Stimulated activated CD4-positive, alpha-beta T cell treated with anti-CD3 and anti-CD28 coated beads, Interleukin-4, amount 100 ng/mL, for 1 hour (primary cell): Measurements from ENCODE around the gene SAFB.

ENCODE experiments used
- DNase-seq: peaks from one replicate; pipeline ENCODE4 v3.0.0-alpha.2; 2020

Gene SAFB

GRCh38 chr19:5622465-5623396 is at the start of gene SAFB, which contains the start of gene SAFB2:
Gene SAFB (plus strand): TSS chr19:5623083. CDS start chr19:5623206, 123 bp downstream.
Gene SAFB2 (minus strand): TSS chr19:5622776. CDS start chr19:5622715, 61 bp downstream.
- DNase-seq, result peak; percentile 99

DNA sequence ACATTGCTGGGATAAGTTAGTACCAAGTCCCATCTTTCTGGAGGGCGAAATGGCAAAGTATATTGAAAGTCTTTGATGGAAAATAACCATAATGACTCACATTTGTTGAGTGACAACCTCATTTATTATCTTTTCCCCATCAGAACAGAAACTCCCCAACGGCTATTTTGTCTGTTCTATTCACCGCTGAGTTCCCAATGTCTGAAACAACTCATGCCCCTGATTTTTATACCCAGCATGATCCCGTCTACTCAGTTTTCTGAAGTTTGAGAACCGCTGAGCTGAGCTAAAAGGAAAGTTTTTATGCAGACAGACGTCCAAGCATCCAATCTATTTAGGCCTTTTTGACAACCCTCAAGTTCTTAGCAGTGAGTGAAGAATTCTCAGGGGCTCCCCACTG is 47.3 kb upstream of the SAFB start:
- DNase-seq, result no peak

GRCh38 chr19:5578097-5578846 is 44.6 kb upstream of the SAFB start:
- peak; percentile 76 for DNase-seq

- no peak for DNase-seq
Observed at GRCh38 chr19:5579286-5579685, 43.6 kb upstream of the SAFB start.

DNA sequence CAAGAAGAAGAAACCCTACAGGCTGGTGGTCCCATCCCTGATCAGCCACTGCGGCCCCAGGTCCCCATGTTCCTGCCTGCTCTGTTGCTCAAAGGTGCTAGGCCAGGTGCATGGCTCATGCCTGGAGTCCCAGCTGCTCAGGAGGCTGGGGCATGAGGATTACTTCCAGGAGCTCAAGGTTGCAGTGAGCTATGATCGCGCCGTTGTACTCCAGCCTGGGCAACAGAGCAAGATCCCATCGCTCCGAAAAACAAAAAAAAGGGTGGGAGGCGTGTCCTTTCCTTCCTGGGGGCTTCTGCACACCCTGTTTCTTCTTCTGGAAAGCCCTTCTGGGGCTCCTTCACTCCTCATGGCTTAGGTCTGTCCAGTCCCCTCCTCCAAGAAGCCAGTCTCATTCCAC is 43.2 kb upstream of the SAFB start:
- no peak for DNase-seq

DNA sequence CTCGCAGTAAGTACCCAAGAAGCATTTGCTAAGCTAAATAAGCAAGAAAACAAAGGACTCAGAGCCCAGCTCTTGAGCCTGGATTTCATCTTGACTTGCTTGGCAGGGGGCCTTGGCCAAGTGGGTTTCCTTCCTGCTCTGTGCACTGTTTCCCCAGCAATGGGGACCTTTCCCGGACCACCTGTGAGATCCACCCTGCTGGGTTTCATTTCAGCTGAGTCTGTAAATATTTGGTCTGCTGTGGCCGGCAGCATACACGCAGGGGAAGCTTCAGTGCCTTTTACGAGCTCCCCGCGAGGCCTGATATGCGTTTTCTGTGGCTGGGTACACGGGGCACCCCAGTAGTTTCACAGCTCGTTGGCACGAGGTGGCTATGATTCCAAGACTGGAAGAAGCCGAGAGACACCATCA is 42.7 kb upstream of the SAFB start:
- DNase-seq, result no peak

DNA sequence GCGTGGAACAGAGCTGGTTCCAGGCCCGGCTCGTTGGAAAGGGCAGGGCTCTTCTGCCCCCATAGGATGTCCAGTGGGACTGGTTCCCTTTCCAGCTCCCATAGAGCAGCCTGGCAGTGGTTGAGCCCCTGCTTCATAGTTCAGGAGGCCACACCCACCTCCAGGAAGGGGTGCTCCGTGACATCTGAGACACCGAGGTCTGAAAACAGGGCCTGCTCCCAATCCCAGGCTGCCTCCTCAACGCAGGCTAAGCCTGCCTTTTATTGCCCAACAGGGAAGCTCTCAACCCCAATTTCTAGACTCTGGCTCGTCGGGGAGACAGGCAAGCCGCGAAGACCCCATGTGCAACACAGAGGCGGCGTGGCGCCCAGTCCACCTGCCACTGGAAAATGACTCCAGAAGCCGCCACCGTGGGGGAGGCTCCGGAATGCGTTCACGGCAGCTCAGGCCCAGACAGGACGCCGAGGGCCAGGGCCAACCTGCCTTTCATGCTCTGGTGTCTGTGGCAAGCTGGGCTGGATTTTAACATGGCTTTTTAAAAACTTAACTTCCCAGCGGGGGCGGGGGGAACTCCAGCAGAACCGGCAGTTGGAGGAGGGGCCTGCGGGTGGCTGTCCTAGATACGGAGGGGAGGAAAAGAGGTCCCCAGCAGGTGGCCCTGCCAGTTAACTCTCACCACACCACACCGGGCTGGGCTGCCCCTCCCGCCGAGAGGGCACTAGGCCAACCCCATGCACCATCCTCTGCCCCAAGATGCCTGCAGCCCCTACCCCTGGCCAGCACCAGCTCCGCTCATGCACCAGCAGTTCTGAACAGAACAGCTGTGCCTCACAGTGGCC is 37.2 kb upstream of the SAFB start:
- peak; percentile 61 for DNase-seq

DNA sequence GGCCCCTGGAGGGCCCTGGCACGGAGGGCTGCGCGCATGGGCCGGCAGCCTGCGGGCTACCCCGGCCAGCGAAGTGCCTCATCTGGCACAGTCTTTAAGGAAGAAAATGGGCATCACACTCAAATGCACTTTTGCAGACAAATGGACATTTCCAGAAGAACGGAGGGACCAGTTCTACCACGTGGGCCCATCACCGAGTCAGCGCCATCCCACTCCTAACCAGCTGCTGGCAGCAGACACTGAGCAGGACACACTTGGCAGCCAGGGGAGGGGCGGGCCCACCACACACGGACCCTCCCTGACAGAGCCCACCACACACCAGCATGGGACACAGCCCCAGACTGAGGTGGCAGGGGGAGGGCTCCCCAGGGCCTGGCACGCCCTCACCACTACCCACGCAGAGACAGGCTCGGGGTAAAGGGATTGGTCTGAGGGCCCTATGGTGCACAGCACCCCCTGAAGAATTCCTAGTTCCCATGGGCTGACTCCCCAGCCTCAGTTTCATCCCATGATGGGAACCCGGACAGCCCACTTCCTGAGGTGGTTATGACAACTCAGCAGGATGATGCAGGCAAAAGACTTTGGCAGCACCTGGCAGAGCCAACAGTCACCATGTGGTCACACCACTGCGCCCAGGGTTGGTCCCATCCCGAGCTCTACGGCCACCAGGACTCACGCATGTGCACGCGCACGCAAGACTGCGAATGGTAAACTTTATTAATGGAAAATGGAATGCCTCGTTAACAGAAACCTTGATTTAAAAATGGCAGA is 36.4 kb upstream of the SAFB start:
- no peak for DNase-seq

DNA sequence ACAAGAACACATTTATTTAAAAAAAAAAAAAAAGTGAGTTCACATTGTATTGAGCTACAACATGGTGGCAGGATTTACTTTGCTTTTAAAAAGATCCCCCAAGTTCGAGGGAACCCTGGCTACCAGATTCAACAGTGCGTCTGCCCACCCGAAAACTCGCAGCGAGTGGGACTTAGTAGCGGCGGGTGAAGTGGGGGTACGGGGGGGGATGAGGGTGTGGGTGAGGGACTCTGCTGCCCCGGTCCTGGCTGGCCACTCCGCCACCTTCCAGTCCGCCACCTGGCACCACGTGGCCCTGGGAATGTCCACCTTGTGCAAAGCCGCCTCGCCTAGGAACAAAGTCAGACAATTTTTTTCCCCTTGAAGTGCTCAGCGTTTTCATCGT is 35.8 kb upstream of the SAFB start:
- DNase-seq, result no peak

- DNase-seq, result no peak
Observed at GRCh38 chr19:5587661-5588060, 35.2 kb upstream of the SAFB start.

DNA sequence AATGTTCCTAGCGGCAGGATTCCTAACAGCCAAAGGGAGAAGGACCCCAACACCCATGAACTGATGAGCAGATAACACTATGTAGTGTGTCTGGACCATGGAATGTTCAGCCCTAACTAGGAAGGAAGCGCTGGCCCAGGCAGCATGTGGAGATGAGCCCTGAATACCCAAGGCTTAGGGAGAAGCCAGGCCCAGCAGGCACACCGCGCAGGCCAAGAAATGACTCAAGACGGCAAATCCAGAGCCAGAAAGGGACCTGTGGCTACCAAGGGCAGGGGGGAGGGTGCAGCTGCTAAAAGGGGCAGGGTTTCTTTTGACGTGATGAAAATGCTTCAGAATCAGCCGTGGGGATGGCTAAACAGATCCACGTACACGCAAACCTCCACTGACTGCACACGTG is 34.4 kb upstream of the SAFB start:
- DNase-seq, result no peak

DNA sequence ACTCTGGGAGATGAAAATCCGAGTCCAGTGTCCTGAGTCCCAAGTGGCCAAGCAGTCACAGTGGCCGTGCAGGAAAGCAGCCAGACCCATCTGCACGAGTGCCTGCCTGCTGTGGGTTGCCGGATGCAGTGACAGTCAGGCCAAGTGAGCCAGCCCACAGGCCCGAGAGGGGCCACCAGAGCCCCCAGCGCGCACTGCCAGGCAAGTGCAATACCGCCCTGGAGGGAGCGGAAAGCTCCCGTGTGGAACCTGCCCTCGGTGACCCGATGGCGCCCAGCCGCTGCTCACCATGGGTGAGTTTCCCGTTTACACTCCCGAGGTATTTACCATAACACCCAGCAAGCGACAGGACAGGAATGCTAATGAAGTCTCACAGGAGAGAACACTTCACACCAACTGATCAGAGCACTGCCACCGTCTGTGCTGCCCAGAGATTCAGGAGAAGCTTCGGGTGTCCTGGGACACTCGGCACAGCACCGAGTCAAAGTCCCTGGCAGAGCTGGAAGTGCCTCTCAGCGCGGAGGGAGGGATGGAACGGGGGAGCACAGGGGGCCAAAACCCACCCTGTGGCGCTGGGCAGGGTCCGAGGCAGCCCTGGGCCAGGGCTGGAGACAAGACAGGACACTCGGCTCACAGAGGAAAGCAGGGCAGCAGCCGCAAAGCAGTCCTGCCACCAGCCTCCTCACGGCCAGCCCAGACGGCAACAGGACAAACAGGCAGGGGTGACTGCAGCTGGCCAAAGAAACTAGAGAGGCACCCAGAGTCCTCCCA is 33.8 kb upstream of the SAFB start:
- no peak for DNase-seq

DNA sequence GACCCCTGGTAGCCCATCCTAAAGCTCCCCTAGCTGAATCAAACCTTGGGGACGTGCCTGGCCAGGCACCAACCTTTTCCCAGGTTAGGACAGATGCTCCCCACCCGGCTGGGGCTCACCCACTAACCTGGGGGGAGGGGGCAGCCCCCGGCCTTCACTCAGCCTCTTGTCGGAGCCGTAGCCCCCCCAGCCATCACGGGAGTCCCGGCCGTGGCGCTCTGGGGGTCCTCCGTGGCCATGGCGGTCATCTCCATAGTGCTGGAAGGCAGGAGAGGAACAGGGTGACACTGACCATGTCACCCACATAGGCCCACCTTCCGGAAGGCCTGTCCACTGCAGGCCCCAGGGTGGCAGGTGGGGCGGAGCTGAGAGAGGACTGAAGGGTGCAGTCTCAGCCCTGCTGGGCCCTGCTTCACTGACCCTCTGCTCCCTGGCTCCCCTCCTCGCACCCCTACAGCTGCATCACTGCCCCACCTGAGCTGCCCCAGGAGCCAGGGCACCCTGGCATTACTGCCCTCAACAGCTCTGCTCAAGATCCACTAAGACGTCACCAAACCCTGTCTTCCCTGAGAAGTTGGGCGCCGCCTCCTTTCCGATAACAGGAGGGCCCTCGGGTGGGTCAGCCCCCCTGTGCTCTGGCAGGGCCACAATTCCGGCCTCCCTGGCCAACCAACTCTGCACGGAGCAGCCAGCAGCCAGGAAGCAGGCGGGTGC is 32.6 kb upstream of the SAFB start:
- no peak for DNase-seq

- no peak for DNase-seq
Observed at GRCh38 chr19:5590865-5591154, 32.1 kb upstream of the SAFB start.

DNA sequence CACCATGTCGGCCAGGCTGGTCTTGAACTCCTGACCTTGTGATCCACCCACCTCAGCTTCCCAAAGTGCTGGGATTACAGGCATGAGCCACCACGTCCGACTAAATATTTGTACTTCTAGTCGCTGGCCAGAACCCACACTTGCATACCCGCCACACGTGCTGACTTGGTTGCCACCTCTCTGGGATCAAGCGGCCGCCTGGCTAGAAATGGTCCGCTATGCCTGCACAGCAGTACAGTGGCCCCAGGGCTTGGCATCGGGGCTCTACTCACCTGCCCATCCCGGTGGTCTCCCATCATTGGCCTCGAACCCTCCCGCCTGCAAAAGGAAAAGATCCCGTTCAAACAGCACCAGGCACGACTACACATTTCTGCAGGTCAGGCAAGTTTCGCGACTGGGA is 31.4 kb upstream of the SAFB start:
- DNase-seq, result no peak

GRCh38 chr19:5592531-5593342 is 30.1 kb upstream of the SAFB start:
- no peak for DNase-seq

DNA sequence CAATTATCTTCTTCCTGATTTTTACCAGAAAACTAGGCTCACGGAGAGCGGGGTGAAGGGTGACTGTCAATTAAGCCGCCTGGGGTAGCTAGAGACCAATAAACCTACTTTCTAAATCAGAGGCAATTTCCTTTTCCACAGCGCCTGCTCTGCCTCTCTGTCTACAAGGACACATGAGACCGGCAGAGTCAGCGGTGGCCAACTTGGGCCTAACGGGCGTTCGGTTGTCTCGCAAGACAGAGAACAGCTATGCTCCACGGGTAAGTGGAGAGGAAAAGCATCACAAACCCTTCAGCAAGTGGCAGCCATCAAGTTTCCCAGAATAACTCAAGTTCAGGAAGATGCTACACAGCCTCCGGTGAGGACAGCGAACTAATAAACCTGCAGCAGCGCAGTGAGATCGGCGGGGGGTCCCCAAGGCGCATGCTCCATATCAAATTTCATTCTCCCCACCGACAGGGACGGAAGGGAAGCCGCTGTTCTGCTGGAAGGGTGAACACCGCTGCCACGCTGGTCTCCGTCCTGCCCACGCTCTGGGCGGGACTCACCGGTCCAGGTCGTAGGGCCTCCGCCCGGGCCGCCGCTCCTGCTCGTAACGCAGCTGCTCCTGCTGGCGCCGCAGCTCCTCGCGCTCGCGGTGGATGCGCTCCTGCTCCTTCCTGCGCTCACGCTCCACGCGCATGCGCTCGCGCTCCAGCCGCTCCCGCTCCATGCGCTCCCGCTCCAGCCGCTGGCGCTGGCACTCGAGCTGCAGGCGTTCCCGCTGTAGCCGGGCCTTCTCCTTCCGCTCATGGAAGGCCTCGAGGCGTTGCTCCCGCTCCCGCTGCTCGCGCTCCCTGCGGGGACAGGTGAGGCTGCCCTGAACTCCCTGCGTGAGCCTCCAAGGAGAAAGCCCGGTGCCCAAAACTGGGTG is 29.3 kb upstream of the SAFB start:
- no peak for DNase-seq

DNA sequence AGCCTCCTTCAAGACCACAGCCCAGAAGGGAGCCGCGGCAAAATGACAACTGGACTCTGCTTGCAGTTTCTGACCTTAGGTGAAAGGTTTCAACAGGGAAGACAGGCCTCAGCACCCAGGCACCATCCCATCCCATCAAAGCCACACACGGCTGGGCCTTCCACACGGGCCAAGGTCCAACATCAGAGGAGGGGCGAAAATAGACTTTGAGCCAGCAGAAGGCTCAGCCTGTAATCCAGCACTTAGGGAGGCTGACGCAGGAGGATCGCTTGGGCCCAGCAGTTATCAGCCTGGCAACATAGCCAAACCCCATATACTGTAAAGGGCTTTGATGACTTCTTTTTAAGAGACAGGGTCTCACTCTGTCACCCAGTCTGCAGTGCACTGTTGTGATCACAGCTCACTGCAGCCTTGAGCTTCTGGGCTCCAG is 28.3 kb upstream of the SAFB start:
- DNase-seq, result no peak

DNA sequence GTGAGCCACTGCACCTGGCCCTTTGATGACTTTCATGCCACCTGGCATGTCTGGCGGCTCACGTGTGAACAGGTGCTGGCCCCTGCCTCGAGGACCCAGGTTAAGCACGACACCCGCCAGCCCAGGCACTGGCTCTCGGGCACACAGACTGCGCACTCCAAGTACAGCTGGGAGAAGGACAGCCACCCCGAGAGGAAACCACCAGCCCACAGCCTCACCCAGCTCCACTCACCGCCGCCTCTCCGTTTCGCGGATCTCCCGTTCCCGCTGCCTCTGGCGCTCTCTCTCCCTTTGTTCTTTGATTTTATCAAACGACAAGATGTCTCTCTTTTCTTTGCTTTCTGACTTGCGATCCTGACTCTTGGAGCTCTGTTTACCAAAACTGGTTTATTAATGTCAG is 27.8 kb upstream of the SAFB start:
- DNase-seq, result no peak
